A549 (cell line): ENCODE measurements around the gene BANP.
"Not testable (repeated sequence)": the region's sequence is repeated elsewhere in the genome, so short reads cannot be mapped to it uniquely, and the experiment has no call there.

Experiments used
- ATOH8 ChIP-seq: fragments of 250-450 bp; sonication (Bioruptor Pico); IDR thresholded peaks from 2 replicates; pipeline ENCODE4 v1.5.0; 2020; ENCODE audit warnings: low read depth, mild to moderate bottlenecking, moderate library complexity
- CHD4 ChIP-seq: fragments of 200-600 bp; sonication (generic); IDR thresholded peaks from 2 replicates; pipeline ENCODE4 v1.6.1; 2016; ENCODE audit warnings: antibody characterized with exemption, mild to moderate bottlenecking, borderline replicate concordance
- CTCF ChIP-seq: fragments of >200 bp; sonication (Bioruptor Twin); formaldehyde crosslinking; IDR thresholded peaks from 3 replicates; pipeline ENCODE4 v1.5.1; 2016
- HDAC2 ChIP-seq: fragments of 200-600 bp; sonication (generic); IDR thresholded peaks from 2 replicates; pipeline ENCODE4 v1.6.1; 2016
- JUNB ChIP-seq: fragments of >200 bp; sonication (Bioruptor Twin); formaldehyde crosslinking; IDR thresholded peaks from 2 replicates; pipeline ENCODE4 v1.6.1; 2016
- MAFK ChIP-seq: fragments of 450-650 bp; IDR thresholded peaks from 2 replicates; pipeline ENCODE4 v1.6.1; 2014; ENCODE audit not compliant: partially characterized antibody
- MAX ChIP-seq: IDR thresholded peaks from 2 replicates; pipeline ENCODE4 v1.6.1; 2012
- POLR2A ChIP-seq: IDR thresholded peaks from 2 replicates; pipeline ENCODE4 v1.6.1; 2012; ENCODE audit warnings: mild to moderate bottlenecking, low read length
- REST ChIP-seq: fragments of 200-600 bp; sonication (generic); IDR thresholded peaks from 2 replicates; pipeline ENCODE4 v1.6.1; 2016; ENCODE audit warnings: antibody characterized with exemption, mild to moderate bottlenecking, moderate library complexity

- not testable (repeated sequence) for TF ChIP-seq REST; CTCF; CHD4; HDAC2; JUNB; MAFK; MAX; POLR2A; ATOH8 (CRISPR knock-in tag)
Observed at GRCh38 chr16:88106566-88106965, 155.3 kb downstream of the BANP start.
